ENCODE measurements around the gene ARNT2. TPM values are rescaled to one million over a fixed set of nuclear protein-coding genes. Genes with fewer than 3 reads are reported as not detected.

ARNT2 gene
- total RNA-seq, 2 donors from 2014 or later: 9.1 to 43.7 TPM

- H3K4me3 ChIP-seq: no peak overlapping the region
- intact Hi-C loops (cut with DNase I): no loop called here
- DNase-seq (ENCODE audit: low spot score): no peak
- H3K27ac ChIP-seq: no peak overlapping the region
- TF ChIP-seq, protein P1, sequence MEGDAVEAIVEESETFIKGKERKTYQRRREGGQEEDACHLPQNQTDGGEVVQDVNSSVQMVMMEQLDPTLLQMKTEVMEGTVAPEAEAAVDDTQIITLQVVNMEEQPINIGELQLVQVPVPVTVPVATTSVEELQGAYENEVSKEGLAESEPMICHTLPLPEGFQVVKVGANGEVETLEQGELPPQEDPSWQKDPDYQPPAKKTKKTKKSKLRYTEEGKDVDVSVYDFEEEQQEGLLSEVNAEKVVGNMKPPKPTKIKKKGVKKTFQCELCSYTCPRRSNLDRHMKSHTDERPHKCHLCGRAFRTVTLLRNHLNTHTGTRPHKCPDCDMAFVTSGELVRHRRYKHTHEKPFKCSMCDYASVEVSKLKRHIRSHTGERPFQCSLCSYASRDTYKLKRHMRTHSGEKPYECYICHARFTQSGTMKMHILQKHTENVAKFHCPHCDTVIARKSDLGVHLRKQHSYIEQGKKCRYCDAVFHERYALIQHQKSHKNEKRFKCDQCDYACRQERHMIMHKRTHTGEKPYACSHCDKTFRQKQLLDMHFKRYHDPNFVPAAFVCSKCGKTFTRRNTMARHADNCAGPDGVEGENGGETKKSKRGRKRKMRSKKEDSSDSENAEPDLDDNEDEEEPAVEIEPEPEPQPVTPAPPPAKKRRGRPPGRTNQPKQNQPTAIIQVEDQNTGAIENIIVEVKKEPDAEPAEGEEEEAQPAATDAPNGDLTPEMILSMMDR (IDR thresholded peaks at IDR 0.05): no peak
- no peak for TF ChIP-seq POLR2AphosphoS5 (IDR thresholded peaks at IDR 0.05)
- TF ChIP-seq POLR2A (IDR thresholded peaks at IDR 0.05): no peak
- no peaks in the 10 kb centered on the region for H3K36me3 ChIP-seq
- no peaks in the 10 kb centered on the region for H3K4me1 ChIP-seq (replicated peaks)
- H3K9me3 ChIP-seq: no peaks in the 10 kb centered on the region
- H3K27me3 ChIP-seq (replicated peaks; ENCODE audit: insufficient read depth): no peaks in the 10 kb centered on the region
- WGBS: 92% methylated on average over 7 of the region's 7 CpGs
Measured at GRCh38 chr15:80578871-80579270, 174.7 kb downstream of the ARNT2 start.

GRCh38 chr15:80579611-80580010 is 175.4 kb downstream of the ARNT2 start:
- 61% methylated on average over 6 of the region's 6 CpGs for WGBS
- TF ChIP-seq POLR2A (IDR thresholded peaks at IDR 0.05): no peak
- TF ChIP-seq POLR2AphosphoS5 (IDR thresholded peaks at IDR 0.05): no peak
- TF ChIP-seq, protein P1 (IDR thresholded peaks at IDR 0.05): no peak
- intact Hi-C loops (cut with DNase I): no loop called here

DNA sequence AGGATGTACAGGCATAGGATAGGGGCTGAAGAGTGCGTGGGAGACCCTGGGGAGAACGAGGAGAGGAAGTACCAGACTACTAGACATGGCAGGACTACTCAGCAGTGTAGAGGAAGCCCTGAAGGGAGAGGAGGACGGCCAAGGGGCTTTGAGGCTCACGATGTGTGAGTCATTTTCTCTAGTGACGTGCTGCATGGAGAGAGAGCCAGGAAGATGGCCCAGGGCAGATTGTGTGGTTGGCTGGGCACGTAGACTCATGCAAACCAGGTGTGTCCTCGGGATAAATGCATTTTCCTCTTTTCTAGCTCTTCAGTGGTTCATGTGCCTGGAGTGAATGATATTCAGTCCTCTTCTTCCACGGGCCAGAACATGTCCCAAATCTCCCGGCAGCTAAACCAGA is 175.9 kb downstream of the ARNT2 start:
- Histone ChIP-seq H3K9me3 (no peaks in the 10 kb centered on the region), H3K4me3 (no peak overlapping the region), H3K27me3 (replicated peaks; ENCODE audit: insufficient read depth) (no peaks in the 10 kb centered on the region), H3K4me1 (replicated peaks) (no peaks in the 10 kb centered on the region), H3K27ac (no peak overlapping the region), H3K36me3 (no peaks in the 10 kb centered on the region)
- TF ChIP-seq POLR2A (IDR thresholded peaks at IDR 0.05): peak; percentile 17
- TF ChIP-seq POLR2AphosphoS5 (IDR thresholded peaks at IDR 0.05): peak; percentile 6
- TF ChIP-seq, protein P1 (IDR thresholded peaks at IDR 0.05): no peak
- 53% methylated on average over 9 of the region's 9 CpGs for WGBS
- DNase-seq (ENCODE audit: low spot score): peak; percentile 39
- intact Hi-C loops (cut with DNase I): no loop called here

More at GRCh38 chr15:80579611-80580010, 175.4 kb downstream of the ARNT2 start:
- H3K27ac ChIP-seq: no peak overlapping the region
- no peak overlapping the region for H3K4me3 ChIP-seq
- no peaks in the 10 kb centered on the region for H3K36me3 ChIP-seq
- no peaks in the 10 kb centered on the region for H3K9me3 ChIP-seq
- no peaks in the 10 kb centered on the region for H3K27me3 ChIP-seq (replicated peaks; ENCODE audit: insufficient read depth)
- DNase-seq (ENCODE audit: low spot score): no peak
- no peaks in the 10 kb centered on the region for H3K4me1 ChIP-seq (replicated peaks)

GRCh38 chr15:80580536-80581260 is 176.5 kb downstream of the ARNT2 start:
- no peaks in the 10 kb centered on the region for H3K9me3 ChIP-seq
- no peak for TF ChIP-seq POLR2A (IDR thresholded peaks at IDR 0.05)
- no peak for TF ChIP-seq POLR2AphosphoS5 (IDR thresholded peaks at IDR 0.05)
- TF ChIP-seq, protein P1 (IDR thresholded peaks at IDR 0.05): no peak
- H3K27ac ChIP-seq: no peak overlapping the region
- intact Hi-C loops (cut with DNase I): no loop called here
- WGBS: 84% methylated on average over 10 of the region's 11 CpGs
- no peaks in the 10 kb centered on the region for H3K36me3 ChIP-seq
- H3K4me1 ChIP-seq (replicated peaks): no peaks in the 10 kb centered on the region
- no peak overlapping the region for H3K4me3 ChIP-seq
- no peak for DNase-seq (ENCODE audit: low spot score)
- no peaks in the 10 kb centered on the region for H3K27me3 ChIP-seq (replicated peaks; ENCODE audit: insufficient read depth)

- intact Hi-C loops (cut with DNase I): no loop called here
- 87% methylated on average over 7 of the region's 7 CpGs for WGBS
- no peaks in the 10 kb centered on the region for H3K36me3 ChIP-seq
- no peak overlapping the region for H3K27ac ChIP-seq
- TF ChIP-seq, protein P1 (IDR thresholded peaks at IDR 0.05): no peak
- no peak for TF ChIP-seq POLR2A (IDR thresholded peaks at IDR 0.05)
- no peak for TF ChIP-seq POLR2AphosphoS5 (IDR thresholded peaks at IDR 0.05)
- no peak overlapping the region for H3K4me3 ChIP-seq
- H3K27me3 ChIP-seq (replicated peaks; ENCODE audit: insufficient read depth): no peaks in the 10 kb centered on the region
- DNase-seq (ENCODE audit: low spot score): no peak
- H3K4me1 ChIP-seq (replicated peaks): no peaks in the 10 kb centered on the region
- no peaks in the 10 kb centered on the region for H3K9me3 ChIP-seq
Measured at GRCh38 chr15:80581976-80582375, 177.8 kb downstream of the ARNT2 start.
